Activated naive CD8-positive, alpha-beta T cell treated with anti-CD3 and anti-CD28 coated beads, Interleukin-2, amount 50 U/mL, for 24 hours (primary cell): ENCODE data around the gene STN1.

Experiments used
- ATAC-seq: fragments of 150-1000 bp; cut with Tn5 transposase; one replicate; pipeline ENCODE4 v1.10.0; 2021
- DNase-seq: peaks from one replicate; pipeline ENCODE4 v3.0.0; 2021
- H3K27ac Mint-ChIP-seq: one replicate; pipeline ENCODE4 v1.8.0; 2021; ENCODE audit warnings: mild to moderate bottlenecking, mixed read lengths
- H3K27me3 Mint-ChIP-seq: one replicate; pipeline ENCODE4 v1.8.0; 2021; ENCODE audit warnings: mixed read lengths
- H3K36me3 Mint-ChIP-seq: one replicate; pipeline ENCODE4 v1.8.0; 2021; ENCODE audit warnings: low read depth, mixed read lengths
- H3K4me1 Mint-ChIP-seq: one replicate; pipeline ENCODE4 v1.8.0; 2021; ENCODE audit warnings: mixed read lengths
- H3K4me3 Mint-ChIP-seq: one replicate; pipeline ENCODE4 v1.8.0; 2021; ENCODE audit warnings: mild to moderate bottlenecking, moderate library complexity, mixed read lengths
- H3K9me3 Mint-ChIP-seq: one replicate; pipeline ENCODE4 v1.8.0; 2021; ENCODE audit warnings: mixed read lengths

Gene STN1

DNA sequence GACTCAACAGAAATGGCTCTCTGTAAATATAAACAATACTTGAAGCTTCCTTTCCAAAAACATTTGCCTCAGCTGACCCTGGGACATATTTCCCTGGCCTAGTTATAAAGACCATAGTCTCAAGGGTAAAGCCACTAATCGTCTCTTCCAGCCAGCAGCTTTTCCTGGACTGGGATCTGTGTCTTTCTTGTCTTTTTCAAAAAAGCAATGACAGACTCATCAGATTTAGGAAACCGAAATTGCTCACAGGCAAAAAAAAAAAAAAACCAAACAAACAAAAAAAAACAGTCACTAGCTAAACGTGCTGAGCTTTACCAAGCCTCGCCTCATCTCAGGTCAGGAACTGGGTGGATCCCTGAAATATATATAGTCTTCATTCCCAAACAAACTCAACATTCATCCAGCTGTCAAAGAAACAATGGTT, 23.5 kb downstream of the STN1 start:
- Mint-ChIP-seq H3K4me3 (no peak overlapping the region), H3K4me1 (peaks cover 46% of the 10 kb centered on the region), H3K9me3 (no peaks in the 10 kb centered on the region), H3K36me3 (peaks cover 19% of the 10 kb centered on the region), H3K27ac (peak overlapping the region; percentile 38), H3K27me3 (no peaks in the 10 kb centered on the region)
- ATAC-seq, result no peak
- no peak for DNase-seq

DNA sequence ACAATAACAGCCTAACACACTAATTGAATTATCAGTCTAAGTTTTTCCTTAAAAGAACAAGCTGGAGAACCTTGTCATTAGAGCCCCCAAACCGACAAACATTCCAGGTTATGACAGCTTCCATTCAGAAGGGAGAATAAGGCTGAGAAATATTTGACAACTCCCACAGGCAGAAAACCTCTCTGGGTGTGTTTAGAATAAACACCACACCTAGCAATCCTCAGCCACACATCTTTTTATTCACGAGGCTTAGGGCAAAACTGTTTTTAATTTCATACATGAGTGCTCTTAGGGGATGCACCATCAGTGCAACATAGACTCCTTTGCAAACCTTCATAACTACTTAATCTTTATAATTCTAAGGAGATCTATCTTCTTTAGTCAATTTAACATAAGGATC, 24.2 kb downstream of the STN1 start:
- H3K27me3 Mint-ChIP-seq, result no peaks in the 10 kb centered on the region
- no peak for ATAC-seq
- H3K4me3 Mint-ChIP-seq, result no peak overlapping the region
- DNase-seq, result no peak
- H3K27ac Mint-ChIP-seq, result no peak overlapping the region
- peaks cover 52% of the 10 kb centered on the region for H3K4me1 Mint-ChIP-seq
- peaks cover 19% of the 10 kb centered on the region for H3K36me3 Mint-ChIP-seq
- H3K9me3 Mint-ChIP-seq, result no peaks in the 10 kb centered on the region

DNA sequence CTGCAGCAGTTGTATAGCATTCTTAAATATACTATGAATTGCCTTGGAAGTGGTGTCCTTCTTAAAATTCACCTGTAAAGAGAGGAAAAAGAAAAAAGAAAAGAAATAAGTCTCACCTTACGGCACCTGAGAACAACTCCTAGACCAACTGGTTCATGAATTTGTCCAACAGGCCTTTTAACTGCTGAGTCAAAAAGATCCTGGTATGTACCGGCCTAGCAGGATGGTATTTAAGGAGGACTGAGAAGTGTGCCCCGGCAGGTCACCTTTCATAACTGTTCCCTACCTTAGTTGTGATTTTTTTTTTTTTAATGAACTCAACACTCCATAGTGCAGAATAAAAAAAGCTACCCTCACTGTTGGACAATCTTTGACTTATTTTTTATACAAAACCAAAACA, 25.8 kb downstream of the STN1 start:
- ATAC-seq, result no peak
- peaks cover 14% of the 10 kb centered on the region for H3K36me3 Mint-ChIP-seq
- no peaks in the 10 kb centered on the region for H3K9me3 Mint-ChIP-seq
- H3K27ac Mint-ChIP-seq, result no peak overlapping the region
- H3K4me1 Mint-ChIP-seq, result peaks cover 60% of the 10 kb centered on the region
- no peak for DNase-seq
- no peak overlapping the region for H3K4me3 Mint-ChIP-seq
- H3K27me3 Mint-ChIP-seq, result no peaks in the 10 kb centered on the region

- Mint-ChIP-seq H3K4me1 (peaks cover 54% of the 10 kb centered on the region), H3K27ac (peak overlapping the region; percentile 86), H3K27me3 (no peaks in the 10 kb centered on the region), H3K9me3 (no peaks in the 10 kb centered on the region), H3K4me3 (no peak overlapping the region), H3K36me3 (peaks cover 10% of the 10 kb centered on the region)
- ATAC-seq (no peak), DNase-seq (no peak)
Measured at GRCh38 chr10:103890688-103891087, 27.3 kb downstream of the STN1 start.

- Mint-ChIP-seq H3K36me3 (peaks cover 10% of the 10 kb centered on the region), H3K27ac (peak overlapping the region; percentile 86)
Measured at GRCh38 chr10:103890194-103890658, 27.8 kb downstream of the STN1 start.

GRCh38 chr10:103889121-103889720, 28.8 kb downstream of the STN1 start:
- ATAC-seq (no peak), DNase-seq (no peak)
- Mint-ChIP-seq H3K4me3 (no peak overlapping the region), H3K27me3 (no peaks in the 10 kb centered on the region), H3K36me3 (peaks cover 10% of the 10 kb centered on the region), H3K27ac (peak overlapping the region; percentile 86), H3K4me1 (peaks cover 41% of the 10 kb centered on the region), H3K9me3 (no peaks in the 10 kb centered on the region)

More at GRCh38 chr10:103890194-103890658, 27.8 kb downstream of the STN1 start:
- no peak overlapping the region for H3K4me3 Mint-ChIP-seq
- DNase-seq (no peak), ATAC-seq (peak; percentile 78)
- H3K9me3 Mint-ChIP-seq, result no peaks in the 10 kb centered on the region
- H3K4me1 Mint-ChIP-seq, result peaks cover 51% of the 10 kb centered on the region
- no peaks in the 10 kb centered on the region for H3K27me3 Mint-ChIP-seq

GRCh38 chr10:103888113-103888841, 29.7 kb downstream of the STN1 start:
- no peaks in the 10 kb centered on the region for H3K9me3 Mint-ChIP-seq
- peaks cover 35% of the 10 kb centered on the region for H3K4me1 Mint-ChIP-seq
- peak overlapping the region; percentile 70 for H3K27ac Mint-ChIP-seq
- ATAC-seq (peak; percentile 78), DNase-seq (no peak)
- H3K4me3 Mint-ChIP-seq, result no peak overlapping the region
- peaks cover 12% of the 10 kb centered on the region for H3K36me3 Mint-ChIP-seq
- H3K27me3 Mint-ChIP-seq, result no peaks in the 10 kb centered on the region

DNA sequence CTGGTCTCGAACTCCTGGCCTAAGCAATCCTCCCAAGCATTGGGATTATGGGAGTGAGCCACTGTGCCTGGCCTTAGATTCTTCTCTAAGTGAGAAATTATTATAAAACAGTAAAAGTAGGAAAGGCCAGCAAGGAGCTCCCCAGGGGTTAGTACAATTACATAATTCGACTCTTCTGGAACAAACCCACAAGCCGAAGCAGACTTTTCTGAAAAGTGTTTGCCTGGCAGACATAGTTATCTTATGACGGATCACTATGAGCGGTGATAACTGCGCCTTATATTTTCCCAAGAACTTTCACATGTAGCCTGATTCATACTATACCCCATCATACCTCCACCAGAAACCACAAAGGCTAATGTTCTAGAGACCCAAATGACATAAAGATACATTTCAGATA, 32.4 kb downstream of the STN1 start:
- peak overlapping the region; percentile 14 for H3K27ac Mint-ChIP-seq
- DNase-seq (no peak), ATAC-seq (no peak)
- H3K36me3 Mint-ChIP-seq, result peaks cover 14% of the 10 kb centered on the region
- H3K9me3 Mint-ChIP-seq, result no peaks in the 10 kb centered on the region
- H3K4me1 Mint-ChIP-seq, result peaks cover 28% of the 10 kb centered on the region
- no peaks in the 10 kb centered on the region for H3K27me3 Mint-ChIP-seq
- no peak overlapping the region for H3K4me3 Mint-ChIP-seq

GRCh38 chr10:103884681-103885139, 33.3 kb downstream of the STN1 start:
- H3K27ac Mint-ChIP-seq, result no peak overlapping the region
- peaks cover 18% of the 10 kb centered on the region for H3K4me1 Mint-ChIP-seq
- peaks cover 18% of the 10 kb centered on the region for H3K36me3 Mint-ChIP-seq
- DNase-seq, result peak; percentile 21
- H3K27me3 Mint-ChIP-seq, result no peaks in the 10 kb centered on the region
- peak; percentile 34 for ATAC-seq
- H3K4me3 Mint-ChIP-seq, result no peak overlapping the region
- no peaks in the 10 kb centered on the region for H3K9me3 Mint-ChIP-seq

- ATAC-seq (no peak), DNase-seq (no peak)
- no peaks in the 10 kb centered on the region for H3K27me3 Mint-ChIP-seq
- H3K9me3 Mint-ChIP-seq, result no peaks in the 10 kb centered on the region
- H3K4me1 Mint-ChIP-seq, result peaks cover 7% of the 10 kb centered on the region
- no peak overlapping the region for H3K4me3 Mint-ChIP-seq
- peaks cover 14% of the 10 kb centered on the region for H3K36me3 Mint-ChIP-seq
- H3K27ac Mint-ChIP-seq, result no peak overlapping the region
Measured at GRCh38 chr10:103882285-103883007, 35.5 kb downstream of the STN1 start.

- H3K4me3 Mint-ChIP-seq, result no peak overlapping the region
- H3K36me3 Mint-ChIP-seq, result peaks cover 12% of the 10 kb centered on the region
- no peak for ATAC-seq
- no peak for DNase-seq
- peaks cover 7% of the 10 kb centered on the region for H3K4me1 Mint-ChIP-seq
- H3K27me3 Mint-ChIP-seq, result no peaks in the 10 kb centered on the region
- H3K27ac Mint-ChIP-seq, result no peak overlapping the region
- no peaks in the 10 kb centered on the region for H3K9me3 Mint-ChIP-seq
Measured at GRCh38 chr10:103881416-103882284, 36.3 kb downstream of the STN1 start.

DNA sequence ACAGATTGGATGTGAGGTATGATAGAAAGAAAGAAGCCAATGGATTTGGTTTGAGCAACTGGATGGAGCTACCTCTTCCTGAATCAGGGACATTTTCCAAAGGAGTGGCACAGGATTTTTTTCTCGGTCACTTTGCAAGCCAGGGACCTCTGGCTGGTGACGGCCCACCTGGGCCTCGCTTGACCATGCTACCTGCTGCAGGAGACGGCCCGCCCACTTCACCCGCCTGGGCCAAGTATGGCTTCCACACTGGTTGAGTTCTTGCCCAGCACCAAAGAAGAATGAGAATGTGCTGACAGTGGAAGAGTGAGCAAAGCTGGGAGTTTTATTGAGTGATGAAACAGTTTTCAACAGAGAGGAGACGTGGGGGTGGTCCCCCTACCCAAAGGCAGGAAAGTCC, 38.2 kb downstream of the STN1 start:
- DNase-seq, result no peak
- Mint-ChIP-seq H3K27ac (no peak overlapping the region), H3K4me1 (peaks cover 4% of the 10 kb centered on the region), H3K4me3 (no peak overlapping the region), H3K9me3 (no peaks in the 10 kb centered on the region), H3K27me3 (no peaks in the 10 kb centered on the region), H3K36me3 (peaks cover 12% of the 10 kb centered on the region)
- ATAC-seq, result no peak

GRCh38 chr10:103879409-103879808, 38.6 kb downstream of the STN1 start:
- Mint-ChIP-seq H3K36me3 (peaks cover 12% of the 10 kb centered on the region), H3K27ac (no peak overlapping the region), H3K9me3 (no peaks in the 10 kb centered on the region), H3K27me3 (no peaks in the 10 kb centered on the region), H3K4me1 (peaks cover 4% of the 10 kb centered on the region), H3K4me3 (no peak overlapping the region)
- DNase-seq (no peak), ATAC-seq (no peak)

DNA sequence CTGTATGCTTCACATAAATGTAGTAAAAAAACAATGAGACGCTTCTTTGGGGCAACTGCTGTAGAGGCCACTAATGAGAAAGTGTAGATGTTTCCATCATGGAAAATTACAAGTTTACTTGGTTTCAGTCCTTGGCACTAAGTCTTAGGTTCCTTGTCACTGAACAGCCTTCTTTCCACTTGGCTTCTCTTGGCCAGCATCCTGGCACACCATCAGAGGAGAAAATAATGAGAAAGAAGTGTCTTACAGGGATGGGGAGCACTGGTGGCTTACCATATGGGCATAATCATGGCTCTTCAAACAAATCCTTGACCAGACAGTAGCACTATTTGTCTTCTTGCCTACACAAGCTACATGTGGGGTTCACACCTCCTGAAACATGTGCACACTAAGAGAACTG, 40.1 kb downstream of the STN1 start:
- DNase-seq, result no peak
- Mint-ChIP-seq H3K9me3 (no peaks in the 10 kb centered on the region), H3K27me3 (no peaks in the 10 kb centered on the region), H3K4me1 (peaks cover 4% of the 10 kb centered on the region), H3K27ac (peak overlapping the region; percentile 47), H3K4me3 (no peak overlapping the region), H3K36me3 (peaks cover 8% of the 10 kb centered on the region)
- ATAC-seq, result no peak
